Heart right ventricle (tissue), 16 donors: ENCODE data around the gene SRSF4. TPM values are rescaled to one million over a fixed set of nuclear protein-coding genes. Genes with fewer than 3 reads are reported as not detected.
"Not testable (repeated sequence)": the region's sequence is repeated elsewhere in the genome, so short reads cannot be mapped to it uniquely, and the experiment has no call there.

Source experiments
- ATAC-seq, 8 donors: fragments of 200-7000 bp; cut with Tn5 transposase; one replicate each; pipeline ENCODE4 v1.9.1; 2020; ENCODE audit warnings: mild to moderate bottlenecking in 8 of 8, moderate library complexity in 8 of 8, moderate number of reproducible peaks in 1 of 8
- DNase-seq, 2 donors: peaks; one replicate each; pipeline ENCODE4 v3.0.0-alpha.2; 2020
- H3K27ac ChIP-seq, 10 donors: fragments of 200-600 bp; sonication (generic) in 2 of 10; one replicate each; pipeline versions ENCODE4 v1.5.0 to v1.8.0; 2020 to 2022; ENCODE audit warnings: mild to moderate bottlenecking in 3 of 10
- H3K27me3 ChIP-seq, 7 donors: fragments of 200-600 bp; one replicate each; pipeline ENCODE4 v1.8.0; 2021 to 2022; ENCODE audit warnings: mild to moderate bottlenecking in 2 of 7
- H3K36me3 ChIP-seq, 9 donors: fragments of 200-600 bp; sonication (generic) in 1 of 9; one replicate each; pipeline versions ENCODE4 v1.5.0 to v1.8.0; 2020 to 2022; ENCODE audit warnings: mild to moderate bottlenecking in 2 of 9
- H3K4me1 ChIP-seq, 9 donors: fragments of 200-600 bp; sonication (generic) in 1 of 9; one replicate each; pipeline versions ENCODE4 v1.5.0 to v1.8.0; 2020 to 2022; ENCODE audit warnings: mild to moderate bottlenecking in 4 of 9
- H3K4me3 ChIP-seq, 10 donors: fragments of 200-600 bp; sonication (generic) in 2 of 10; one replicate each; pipeline versions ENCODE4 v1.5.0 to v1.8.0; 2020 to 2022; ENCODE audit warnings: mild to moderate bottlenecking in 7 of 10, moderate library complexity in 2 of 10
- H3K9me3 ChIP-seq, 11 donors: fragments of 200-600 bp in 10 of 11; sonication (generic) in 2 of 11; one replicate each; pipeline versions ENCODE4 v1.5.0 to v1.8.0; 2013 to 2022; ENCODE audit warnings: mild to moderate bottlenecking in 2 of 11, control low read depth in 1 of 11, moderate library complexity in 1 of 11
- CTCF ChIP-seq, 9 donors: fragments of 200-600 bp; sonication (generic) in 2 of 9; IDR thresholded peaks; one replicate each; pipeline versions ENCODE4 v1.5.0 to v1.8.0; 2021 to 2022; ENCODE audit warnings: antibody characterized with exemption in 9 of 9, mild to moderate bottlenecking in 5 of 9, moderate library complexity in 1 of 9
- WGBS, 2 donors: extraction: QIAGEN DNeasy Blood & Tissue Kit; methylation state at CpG; one replicate each; pipeline ENCODE4 v1.1.7; 2013; ENCODE audit warnings: inconsistent platforms in 1 of 2; 5-methylcytosine and 5-hydroxymethylcytosine counted together
- intact Hi-C, 10 donors: fragments of 100-400 bp; cut with DNase I; formaldehyde crosslinking; loops; one replicate each; pipeline versions ENCODE4 v1.11.1 to v1.14.2; 2022
- polyA plus RNA-seq, 2 donors: library from polyadenylated mRNA; stranded (reverse); fragments of 200-250 nt; gene quantifications; one replicate each; pipeline ENCODE4 v1.2.3, GENCODE V29; 2013
- total RNA-seq, 10 donors: library from RNA; stranded (reverse); fragmentation: NEBNext Ultra II Directional in 3 of 10; extraction: Animal tissue kit (Norgen Biotek cat#: 25700) in 3 of 10; gene quantifications; one replicate each; pipeline versions ENCODE4 v1.2.1 to v1.2.4, GENCODE V29; 2021 to 2023
- donor health status: Arrhythmogenic right ventricular cardiomyopathy.
- donor health status: ischemic (EF 13 %, LVEDD 7.1; RV severe dilation, severe dysfunction).
- donor health status: healthy with polysubstance abuse.
- donor health status: DM: no; HTN: yes; CAD: no.
- donor health status: DM: no; HTN: no; CAD: no.
- donor health status: ischemic (EF 25% LVEDD 6.9; RV normal size, moderate dysfunction).
- donor health status: ischemic (EF 25% LVEDD 5.7; RV mildly dilated, moderate dysfunction).
- donor health status: healthy.
- donor health status: DM: yes; HTN: yes; CAD: no.
- donor health status: Ischemic cardiomyopathy.
- donor health status: ischemic (EF 35%, LVEDD 5.7; RV mildly dilated, moderate dysfunction).
- donor health status: nonischemic (EF 11% LVEDD 7.7; RV severe dilation, severe dysfunction).
- donor health status: DM: yes; HTN: yes; CAD: no.
- donor health status: PGD.
- donor health status: ischemic (EF 29% LVEDD 5.4; RV normal size, mild dysfunction).
- donor health status: nonischemic (EF 23%, LVEDD 6.1; RV moderate dilation, normal function).

SRSF4 gene
- total and polyA plus RNA-seq, 12 donors = 40.8 to 67.8 (median 49.0) TPM

GRCh38 chr1:29117381-29117780 is 64.3 kb downstream of the SRSF4 start:
- ATAC-seq = no peak
- 81 to 82% methylated on average over 2 of the region's 2 CpGs for WGBS, 2 donors
- Histone ChIP-seq H3K27me3 (peaks cover 0 to 23% (median 8%) of the 10 kb centered on the region in 7 donors), H3K27ac (no peak overlapping the region), H3K9me3 (no peaks in the 10 kb centered on the region), H3K36me3 (peaks cover 0 to 56% (median 5%) of the 10 kb centered on the region in 9 donors), H3K4me1 (peaks cover 3 to 13% (median 8%) of the 10 kb centered on the region in 9 donors), H3K4me3 (no peak overlapping the region)
- TF ChIP-seq CTCF (IDR thresholded peaks at IDR 0.05) = peak in 4 of 9 donors; percentile 9 to 32 (median 16)
- intact Hi-C loops = no loop called here
- no peak for DNase-seq

- WGBS, 2 donors = 92 to 94% methylated on average over 1 of the region's 1 CpG
- ATAC-seq = no peak
- no peak for TF ChIP-seq CTCF (IDR thresholded peaks at IDR 0.05)
Measured at GRCh38 chr1:29114654-29115053, 67.0 kb downstream of the SRSF4 start.

GRCh38 chr1:29113413-29114117 is 68.1 kb downstream of the SRSF4 start:
- TF ChIP-seq CTCF (IDR thresholded peaks at IDR 0.05) = no peak
- DNase-seq = no peak
- 70 to 78% methylated on average over 6 of the region's 6 CpGs for WGBS, 2 donors
- no peak for ATAC-seq
- H3K27me3 ChIP-seq = no peaks in the 10 kb centered on the region
- H3K4me3 ChIP-seq = no peak overlapping the region
- intact Hi-C loops = no loop called here
- H3K9me3 ChIP-seq = no peaks in the 10 kb centered on the region
- peaks cover 0 to 84% (median 8%) of the 10 kb centered on the region in 9 donors for H3K36me3 ChIP-seq
- no peaks in the 10 kb centered on the region for H3K4me1 ChIP-seq
- no peak overlapping the region for H3K27ac ChIP-seq

More at GRCh38 chr1:29114654-29115053, 67.0 kb downstream of the SRSF4 start:
- Histone ChIP-seq H3K4me1 (peaks cover 0 to under 1% (median 0%) of the 10 kb centered on the region in 9 donors), H3K36me3 (peaks cover 0 to 80% (median 8%) of the 10 kb centered on the region in 9 donors), H3K27ac (no peak overlapping the region), H3K4me3 (no peak overlapping the region), H3K9me3 (no peaks in the 10 kb centered on the region), H3K27me3 (no peaks in the 10 kb centered on the region)
- intact Hi-C loops = no loop called here
- no peak for DNase-seq

- DNase-seq (no peak), ATAC-seq (no peak)
- intact Hi-C loops = no loop called here
- peaks cover 0 to 85% (median 8%) of the 10 kb centered on the region in 9 donors for H3K36me3 ChIP-seq
- TF ChIP-seq CTCF (IDR thresholded peaks at IDR 0.05) = no peak
- H3K27me3 ChIP-seq = no peaks in the 10 kb centered on the region
- H3K4me3 ChIP-seq = no peak overlapping the region
- H3K27ac ChIP-seq = no peak overlapping the region
- no peaks in the 10 kb centered on the region for H3K4me1 ChIP-seq
- 84 to 87% methylated on average over 7 of the region's 7 CpGs for WGBS, 2 donors
- no peaks in the 10 kb centered on the region for H3K9me3 ChIP-seq
Measured at GRCh38 chr1:29112705-29113412, 68.8 kb downstream of the SRSF4 start.

GRCh38 chr1:29108041-29108440 is 73.7 kb downstream of the SRSF4 start:
- intact Hi-C loops, H3K4me3 ChIP-seq, DNase-seq, H3K9me3 ChIP-seq, H3K27me3 ChIP-seq, H3K27ac ChIP-seq, H3K4me1 ChIP-seq, ATAC-seq: not testable (repeated sequence)
- peaks cover 0 to 44% (median 8%) of the 10 kb centered on the region in 9 donors for H3K36me3 ChIP-seq
- 96 to 97% methylated on average over 6 of the region's 6 CpGs for WGBS, 2 donors
